Body of pancreas (tissue), 4 donors: Measurements from ENCODE around the gene PAPOLG. TPM values are rescaled to one million over a fixed set of nuclear protein-coding genes. Genes with fewer than 3 reads are reported as not detected.

ENCODE experiments used
- ATAC-seq: fragments of 150-250 bp; one replicate; pipeline ENCODE4 v1.9.1; 2016
- DNase-seq, 4 donors: peaks; one replicate each; pipeline ENCODE4 v3.0.0-alpha.2; 2019
- H3K27ac ChIP-seq, 4 donors: fragments of 200-600 bp; sonication (generic); 1 replicate in 3 of 4; 2 replicates in 1 of 4; pipeline versions ENCODE4 v1.5.1 to v1.6.1; 2016 to 2019; ENCODE audit warnings: mild to moderate bottlenecking in 1 of 4, mixed read lengths in 1 of 4, moderate library complexity in 1 of 4
- H3K27me3 ChIP-seq, 2 donors: fragments of 200-600 bp; sonication (generic); one replicate each; pipeline ENCODE4 v1.6.0; 2016; ENCODE audit warnings: mild to moderate bottlenecking in 1 of 2
- H3K36me3 ChIP-seq, 2 donors: fragments of 200-600 bp; sonication (generic); replicated peaks in 1 of 2; 2 replicates each; pipeline ENCODE4 v1.5.1; 2016; ENCODE audit warnings: low read depth in 2 of 2; ENCODE audit not compliant: insufficient read depth in 1 of 2
- H3K4me1 ChIP-seq: fragments of 200-600 bp; sonication (generic); one replicate; pipeline ENCODE4 v1.6.0; 2016
- H3K4me3 ChIP-seq, 2 donors: fragments of 200-600 bp; sonication (generic); 1 replicate in 1 of 2; 2 replicates in 1 of 2; pipeline ENCODE4 v1.5.1; 2016 to 2019
- H3K9me3 ChIP-seq, 3 donors: fragments of 200-600 bp; sonication (generic); 1 replicate in 2 of 3; 2 replicates in 1 of 3; pipeline ENCODE4 v1.5.1; 2016
- POLR2A ChIP-seq, 3 donors: fragments of 450-650 bp; IDR thresholded peaks; one replicate each; pipeline ENCODE4 v1.6.1; 2016; ENCODE audit warnings: antibody characterized with exemption in 3 of 3, mild to moderate bottlenecking in 2 of 3
- WGBS, 2 donors: methylation state at CpG; one replicate each; pipeline ENCODE4 v1.1.5; 2017; 5-methylcytosine and 5-hydroxymethylcytosine counted together
- intact Hi-C: fragments of 100-400 bp; cut with DNase I; formaldehyde crosslinking; loops from one replicate; pipeline ENCODE4 v1.15.1; 2023
- total RNA-seq, 2 donors: library from RNA; depleted of rRNA; stranded (reverse); fragments of >200 nt; gene quantifications; one replicate each; pipeline ENCODE4 v1.1.0, GENCODE V29; 2016
- TF ChIP-seq, protein P1 (sequence below), 7 experiments: fragments of 450-650 bp in 4 of 7; fragments of 200-600 bp in 3 of 7; sonication (generic) in 3 of 7; IDR thresholded peaks; one replicate each; pipeline ENCODE4 v1.5.1; 2016 to 2019; ENCODE audit warnings: antibody characterized with exemption in 7 of 7

Gene PAPOLG
- total RNA-seq, 2 donors from 2014 or later = 4.0 to 6.5 TPM

DNA sequence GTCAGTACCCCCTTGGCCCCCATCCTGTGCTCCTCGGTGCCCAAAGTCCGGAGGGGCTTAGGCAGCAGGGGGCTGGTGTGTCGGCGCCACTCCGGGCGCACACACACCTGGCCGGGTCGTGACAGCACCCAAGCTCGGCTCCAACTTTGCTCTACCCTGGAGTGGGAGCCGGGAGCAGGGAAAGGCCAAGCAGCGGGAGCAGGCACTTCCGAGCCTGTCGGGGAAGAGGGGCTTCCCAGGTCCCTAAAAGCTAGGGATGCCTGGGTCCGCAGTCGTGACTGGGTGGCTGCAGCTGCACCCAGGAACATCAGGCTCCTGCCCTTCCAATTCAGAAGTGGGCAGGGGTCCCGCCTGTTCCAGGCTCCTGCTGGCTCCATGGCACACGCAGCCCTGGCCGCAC is 48.4 kb downstream of the PAPOLG start:
- Histone ChIP-seq H3K27me3 (no peaks in the 10 kb centered on the region), H3K36me3 (no peaks in the 10 kb centered on the region), H3K4me3 (no peak overlapping the region), H3K9me3 (no peaks in the 10 kb centered on the region), H3K4me1 (no peaks in the 10 kb centered on the region), H3K27ac (no peak overlapping the region)
- no peak for ATAC-seq
- TF ChIP-seq, protein P1, sequence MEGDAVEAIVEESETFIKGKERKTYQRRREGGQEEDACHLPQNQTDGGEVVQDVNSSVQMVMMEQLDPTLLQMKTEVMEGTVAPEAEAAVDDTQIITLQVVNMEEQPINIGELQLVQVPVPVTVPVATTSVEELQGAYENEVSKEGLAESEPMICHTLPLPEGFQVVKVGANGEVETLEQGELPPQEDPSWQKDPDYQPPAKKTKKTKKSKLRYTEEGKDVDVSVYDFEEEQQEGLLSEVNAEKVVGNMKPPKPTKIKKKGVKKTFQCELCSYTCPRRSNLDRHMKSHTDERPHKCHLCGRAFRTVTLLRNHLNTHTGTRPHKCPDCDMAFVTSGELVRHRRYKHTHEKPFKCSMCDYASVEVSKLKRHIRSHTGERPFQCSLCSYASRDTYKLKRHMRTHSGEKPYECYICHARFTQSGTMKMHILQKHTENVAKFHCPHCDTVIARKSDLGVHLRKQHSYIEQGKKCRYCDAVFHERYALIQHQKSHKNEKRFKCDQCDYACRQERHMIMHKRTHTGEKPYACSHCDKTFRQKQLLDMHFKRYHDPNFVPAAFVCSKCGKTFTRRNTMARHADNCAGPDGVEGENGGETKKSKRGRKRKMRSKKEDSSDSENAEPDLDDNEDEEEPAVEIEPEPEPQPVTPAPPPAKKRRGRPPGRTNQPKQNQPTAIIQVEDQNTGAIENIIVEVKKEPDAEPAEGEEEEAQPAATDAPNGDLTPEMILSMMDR (IDR thresholded peaks at IDR 0.05) = no peak
- no peak for TF ChIP-seq POLR2A (IDR thresholded peaks at IDR 0.05)
- 89 to 90% methylated on average over 7 to 18 of the region's 18 CpGs for WGBS, 2 donors
- no peak for DNase-seq
- intact Hi-C loops = no loop called here

DNA sequence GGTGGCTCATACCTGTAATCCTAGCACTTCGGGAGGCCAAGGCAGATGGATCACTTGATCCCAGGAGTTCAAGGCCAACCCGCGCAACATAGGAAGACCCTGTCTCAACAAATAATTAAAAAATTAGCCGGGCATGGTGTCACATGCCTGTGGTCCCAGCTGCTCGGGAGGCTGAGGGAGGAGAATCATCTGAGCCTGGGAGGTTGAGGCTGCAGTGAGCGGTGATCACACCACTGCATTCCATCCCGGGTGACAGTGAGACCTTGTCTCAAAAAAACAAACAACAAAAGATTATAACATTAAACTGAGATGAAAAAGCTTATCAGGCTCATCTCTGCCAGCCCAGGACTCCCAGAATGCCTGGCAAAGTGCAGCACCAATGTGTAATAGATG is 50.5 kb downstream of the PAPOLG start:
- Histone ChIP-seq H3K9me3 (no peaks in the 10 kb centered on the region), H3K27me3 (no peaks in the 10 kb centered on the region), H3K4me3 (no peak overlapping the region), H3K36me3 (no peaks in the 10 kb centered on the region), H3K27ac (no peak overlapping the region), H3K4me1 (no peaks in the 10 kb centered on the region)
- intact Hi-C loops = no loop called here
- DNase-seq = no peak
- ATAC-seq = no peak
- 79 to 85% methylated on average over 7 of the region's 7 CpGs for WGBS, 2 donors
- TF ChIP-seq POLR2A (IDR thresholded peaks at IDR 0.05) = no peak
- TF ChIP-seq, protein P1 (IDR thresholded peaks at IDR 0.05) = no peak

DNA sequence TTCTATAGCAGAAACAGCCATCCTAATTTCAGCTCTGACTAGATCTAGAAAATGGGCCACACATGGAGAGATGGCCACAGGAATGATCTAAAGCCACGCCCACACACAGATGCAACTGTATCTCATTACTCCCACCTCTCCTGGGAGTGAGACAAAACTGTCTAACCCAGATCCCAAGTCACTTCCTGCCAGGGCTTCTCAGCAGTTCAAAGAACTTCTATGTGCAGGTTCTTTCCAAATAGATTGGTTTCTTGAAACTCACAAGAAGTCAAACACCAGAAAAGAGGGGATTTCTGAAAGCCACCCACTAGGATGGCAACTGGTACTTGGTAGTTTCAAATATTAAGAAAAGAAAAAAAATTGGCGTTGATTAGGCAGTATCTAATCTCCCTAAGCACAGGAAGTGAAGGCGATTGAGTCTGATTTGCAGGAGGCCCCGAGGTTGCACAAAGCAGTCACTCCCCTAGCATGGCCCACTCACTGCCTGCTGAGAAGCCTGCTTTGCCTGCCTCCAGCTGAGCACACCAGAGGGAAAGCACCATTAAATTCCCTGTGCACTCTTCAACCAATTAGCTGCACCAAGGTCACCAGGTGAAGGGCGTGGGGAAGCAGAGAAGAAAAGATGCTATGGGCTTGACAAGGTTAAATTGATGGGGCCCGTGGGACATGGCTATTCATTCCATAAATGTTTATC is 51.1 kb downstream of the PAPOLG start:
- intact Hi-C loops = no loop called here
- 37 to 39% methylated on average over 6 of the region's 6 CpGs for WGBS, 2 donors
- ATAC-seq (no peak), DNase-seq (no peak)
- Histone ChIP-seq H3K4me3 (no peak overlapping the region), H3K4me1 (no peaks in the 10 kb centered on the region), H3K27ac (no peak overlapping the region), H3K27me3 (no peaks in the 10 kb centered on the region), H3K36me3 (no peaks in the 10 kb centered on the region), H3K9me3 (no peaks in the 10 kb centered on the region)
- TF ChIP-seq POLR2A (IDR thresholded peaks at IDR 0.05) = no peak
- TF ChIP-seq, protein P1 (IDR thresholded peaks at IDR 0.05) = no peak

DNA sequence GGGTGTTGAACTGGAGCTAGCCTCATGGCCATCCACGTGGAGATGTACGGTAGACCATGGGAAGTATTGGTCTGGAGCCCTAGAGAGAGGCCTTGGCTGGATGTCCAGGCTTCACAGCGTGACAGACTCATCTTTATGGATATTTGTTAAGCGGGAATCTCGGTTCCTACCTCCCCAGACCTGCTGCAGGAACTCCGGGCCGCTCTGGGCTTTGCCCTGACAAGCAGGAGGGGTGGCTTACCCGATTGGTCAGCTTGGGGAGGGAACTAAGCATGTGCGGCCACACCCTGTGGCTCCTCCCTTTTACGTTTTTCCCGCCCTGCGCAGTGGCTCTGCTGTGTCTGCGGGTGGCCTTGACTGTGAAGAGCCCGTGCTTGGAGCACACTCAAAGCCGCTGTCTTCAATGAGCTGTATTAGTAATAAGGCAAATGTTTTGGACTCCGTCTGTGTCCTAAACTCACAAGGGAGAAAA is 52.3 kb downstream of the PAPOLG start:
- no peak overlapping the region for H3K27ac ChIP-seq
- TF ChIP-seq, protein P1 (IDR thresholded peaks at IDR 0.05) = no peak
- no peak for TF ChIP-seq POLR2A (IDR thresholded peaks at IDR 0.05)
- H3K9me3 ChIP-seq = no peaks in the 10 kb centered on the region
- WGBS, 2 donors = 90 to 91% methylated on average over 16 of the region's 16 CpGs
- intact Hi-C loops = no loop called here
- no peak for ATAC-seq
- DNase-seq = no peak
- no peaks in the 10 kb centered on the region for H3K27me3 ChIP-seq
- no peaks in the 10 kb centered on the region for H3K4me1 ChIP-seq
- H3K4me3 ChIP-seq = no peak overlapping the region
- H3K36me3 ChIP-seq = no peaks in the 10 kb centered on the region
